ENCODE results near the gene EDN1.
"Not testable (repeated sequence)": the region's sequence is repeated elsewhere in the genome, so short reads cannot be mapped to it uniquely, and the experiment has no call there.

The EDN1 gene

DNA sequence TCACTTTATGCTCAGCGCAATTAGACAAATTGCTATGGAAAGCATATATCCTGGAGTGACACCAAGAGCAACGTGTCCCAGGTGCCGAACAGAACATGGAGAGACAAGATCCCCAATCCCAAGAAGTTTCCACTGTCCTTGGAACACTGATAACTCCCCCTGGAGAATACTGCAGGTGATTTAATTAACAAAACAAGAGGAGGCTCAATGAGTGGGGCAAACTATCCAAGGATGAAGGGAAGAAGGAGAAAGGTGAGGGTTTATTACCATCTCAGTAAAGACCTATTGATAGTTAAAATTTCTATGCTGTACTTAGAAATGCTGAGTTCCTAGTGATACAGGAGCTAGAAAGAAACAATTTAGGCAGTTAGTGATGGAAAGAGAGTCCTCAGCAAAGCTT lies 35.7 kb downstream of the EDN1 start:
- DNase-seq (ENCODE audit: low read depth in 2 of 2), result no peak

GRCh38 chr6:12327391-12327790 lies 37.2 kb downstream of the EDN1 start:
- no peak for DNase-seq (ENCODE audit: low read depth in 2 of 2)

- no peak for DNase-seq (ENCODE audit: low read depth in 2 of 2)
These were observed 37.8 kb downstream of the EDN1 start for GRCh38 chr6:12327988-12328387.

DNA sequence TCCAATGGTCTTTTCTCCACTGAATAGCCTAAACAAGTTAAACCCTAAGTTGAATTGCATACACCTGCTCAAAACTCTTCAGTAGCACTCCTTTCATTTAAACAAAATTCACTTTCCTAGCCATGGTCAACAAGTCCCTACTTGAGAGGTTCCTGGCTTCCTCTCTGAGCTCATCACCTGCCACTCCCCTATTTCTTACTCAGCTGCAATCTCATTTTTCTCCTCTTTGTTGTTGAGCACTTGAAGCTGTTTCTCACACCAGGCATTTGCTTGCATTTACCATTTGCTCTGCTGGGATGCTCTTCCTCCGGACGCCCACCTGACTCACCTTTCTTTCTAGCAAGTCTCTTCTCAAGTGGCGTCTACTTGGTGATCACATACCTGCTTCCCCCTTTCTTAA lies 38.5 kb downstream of the EDN1 start:
- DNase-seq (ENCODE audit: low read depth in 2 of 2), result no peak

DNA sequence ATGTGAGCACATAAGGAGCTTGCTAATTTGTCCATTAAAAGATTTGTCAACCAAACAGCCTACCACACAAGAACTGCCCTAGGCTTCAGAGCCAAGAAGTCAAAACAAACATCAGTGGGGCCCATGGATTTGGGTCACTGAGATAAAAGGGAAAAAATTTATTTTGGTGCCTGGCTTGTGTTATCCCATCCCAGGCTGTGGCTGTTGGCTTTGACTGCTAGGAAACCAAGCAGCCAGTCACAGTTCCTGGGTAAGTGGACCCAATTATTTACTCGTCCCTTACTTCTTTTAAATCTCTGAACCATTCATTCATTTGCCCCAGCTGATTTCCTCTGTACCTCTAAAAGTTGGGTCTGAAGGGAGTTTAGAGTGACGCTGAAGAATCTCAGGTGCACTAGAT lies 41.3 kb downstream of the EDN1 start:
- no peak for DNase-seq (ENCODE audit: low read depth in 2 of 2)

GRCh38 chr6:12331951-12332749 lies 42.0 kb downstream of the EDN1 start:
- DNase-seq (ENCODE audit: low read depth in 2 of 2), result no peak

- not testable (repeated sequence) for DNase-seq (ENCODE audit: low read depth in 2 of 2)
These were observed 42.6 kb downstream of the EDN1 start for GRCh38 chr6:12332750-12333079.

GRCh38 chr6:12333128-12333527 lies 43.0 kb downstream of the EDN1 start:
- no peak for DNase-seq (ENCODE audit: low read depth in 2 of 2)

GRCh38 chr6:12334526-12335130 lies 44.5 kb downstream of the EDN1 start:
- no peak for DNase-seq (ENCODE audit: low read depth in 2 of 2)

- DNase-seq (ENCODE audit: low read depth in 2 of 2), result no peak
These were observed 45.0 kb downstream of the EDN1 start for GRCh38 chr6:12335131-12335527.

- DNase-seq (ENCODE audit: low read depth in 2 of 2), result no peak
These were observed 45.6 kb downstream of the EDN1 start for GRCh38 chr6:12335717-12336116.

- no peak for DNase-seq (ENCODE audit: low read depth in 2 of 2)
These were observed 46.2 kb downstream of the EDN1 start for GRCh38 chr6:12336121-12336971.

DNA sequence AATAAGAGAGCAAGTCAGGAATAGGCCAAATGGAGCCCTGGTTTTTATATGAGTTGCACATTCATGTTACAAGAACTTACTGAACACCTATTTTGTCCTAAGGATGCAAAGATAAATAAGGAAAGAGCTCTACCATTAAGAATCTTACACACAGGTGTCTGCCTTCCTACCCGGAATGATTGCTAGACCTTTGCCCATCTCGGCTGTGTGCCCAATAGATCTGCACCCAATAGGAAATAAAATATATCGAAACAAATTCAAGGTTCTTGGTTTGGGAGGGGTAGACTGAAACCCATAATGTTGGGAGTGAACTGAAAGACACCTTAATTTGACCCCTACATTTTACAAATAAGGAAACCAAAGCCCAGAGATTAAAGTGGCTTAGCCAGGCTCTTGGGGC lies 48.9 kb downstream of the EDN1 start:
- no peak for DNase-seq (ENCODE audit: low read depth in 2 of 2)

DNA sequence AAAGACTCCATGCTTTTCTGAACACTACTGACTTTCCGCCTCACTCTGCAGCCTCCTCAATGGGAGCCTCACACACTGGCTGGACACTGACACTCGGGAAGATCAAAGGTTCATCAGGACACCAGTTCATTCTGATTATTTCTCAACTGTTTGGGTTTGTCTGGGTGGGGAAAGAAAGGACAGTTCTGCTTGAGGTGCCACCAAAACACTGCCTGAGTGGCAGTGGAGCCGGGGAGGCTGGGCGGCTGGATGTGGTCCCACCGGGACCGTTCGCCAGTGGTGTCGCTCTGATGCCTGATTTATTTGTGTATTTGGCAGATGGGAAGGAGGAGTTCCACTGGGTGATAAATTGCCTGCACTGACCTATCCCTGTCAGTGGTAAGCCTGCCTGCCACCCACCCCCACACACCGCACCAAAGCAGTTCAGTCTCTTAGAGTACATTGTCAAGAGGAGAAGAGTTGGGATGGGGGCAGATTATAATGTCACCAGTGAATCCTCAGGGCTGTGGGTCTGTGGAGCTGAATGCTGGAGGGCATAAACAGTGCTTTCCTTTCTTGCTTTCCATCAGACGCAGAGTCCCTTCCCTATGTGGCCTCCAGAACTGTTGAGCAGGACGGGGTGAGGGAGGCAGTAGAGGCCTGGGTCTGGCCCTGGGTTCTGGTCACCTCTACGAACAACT lies 49.8 kb downstream of the EDN1 start:
- no peak for DNase-seq (ENCODE audit: low read depth in 2 of 2)

- DNase-seq (ENCODE audit: low read depth in 2 of 2), result no peak
These were observed 50.3 kb downstream of the EDN1 start for GRCh38 chr6:12340488-12340818.

DNA sequence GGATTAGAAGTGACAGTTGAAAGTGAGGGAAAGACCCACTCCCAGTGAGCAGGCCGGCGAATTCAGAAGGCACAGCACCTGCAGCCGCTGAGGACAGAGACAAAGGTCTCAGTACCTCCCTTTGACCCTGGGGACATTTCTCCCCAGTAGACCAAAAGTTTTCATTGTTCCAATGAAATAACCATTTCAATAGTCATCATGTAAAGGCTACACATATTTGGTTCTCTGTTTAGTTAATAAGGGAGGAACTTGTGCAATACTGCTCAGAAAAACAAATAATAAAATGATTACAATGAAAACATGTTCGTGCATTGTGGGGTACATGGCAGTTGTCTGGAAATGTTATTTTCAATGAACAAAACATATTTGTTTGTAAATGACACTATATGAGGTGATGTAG lies 52.5 kb downstream of the EDN1 start:
- DNase-seq (ENCODE audit: low read depth in 2 of 2), result no peak

DNA sequence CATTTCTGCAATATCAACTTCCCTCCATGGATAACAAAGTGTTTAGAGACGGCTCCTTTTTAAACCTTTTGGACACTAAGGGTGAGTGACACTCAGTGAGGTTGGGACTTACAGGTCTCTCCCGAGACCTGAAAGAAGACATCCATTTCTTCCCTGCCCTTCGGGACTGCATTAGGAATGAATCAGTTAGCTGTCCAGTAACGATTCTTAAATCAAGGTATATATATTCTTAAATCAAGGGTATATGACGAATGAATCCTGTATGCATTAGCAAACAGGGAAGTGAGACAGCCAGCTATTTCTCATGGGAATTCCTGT lies 52.9 kb downstream of the EDN1 start:
- DNase-seq (ENCODE audit: low read depth in 2 of 2), result no peak

- no peak for DNase-seq (ENCODE audit: low read depth in 2 of 2)
These were observed 53.4 kb downstream of the EDN1 start for GRCh38 chr6:12343440-12344162.

DNA sequence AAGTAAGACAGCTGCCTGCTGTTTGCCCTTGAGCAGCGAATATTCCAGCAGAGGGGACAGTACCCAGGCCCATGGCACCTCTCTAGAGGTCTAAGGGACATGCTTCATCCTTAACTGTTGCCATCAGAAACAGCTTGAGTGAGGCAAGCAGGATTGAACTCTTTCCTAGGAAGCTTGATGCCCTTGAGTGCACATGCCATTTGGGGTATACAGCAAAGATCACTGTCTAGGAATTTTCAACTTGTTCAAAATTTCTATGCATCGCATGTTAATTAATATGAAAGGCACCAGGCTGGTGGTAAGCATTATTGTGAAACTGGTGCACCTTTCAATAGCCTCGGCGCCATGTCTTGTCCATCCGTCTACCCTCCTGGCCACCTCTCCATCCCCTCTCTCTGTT lies 54.1 kb downstream of the EDN1 start:
- no peak for DNase-seq (ENCODE audit: low read depth in 2 of 2)

GRCh38 chr6:12344961-12345693 lies 55.0 kb downstream of the EDN1 start:
- DNase-seq (ENCODE audit: low read depth in 2 of 2), result no peak

GRCh38 chr6:12345694-12346058 lies 55.5 kb downstream of the EDN1 start:
- no peak for DNase-seq (ENCODE audit: low read depth in 2 of 2)

Data from stimulated activated CD4-positive, alpha-beta T cell treated with anti-CD3 and anti-CD28 coated beads, Interleukin-1b, Interleukin-23, amount 100 ng/mL, for 1 hour (primary cell).